Neural progenitor cell (in vitro differentiated cells): Measurements from ENCODE around the gene TFCP2.

Experiments used
- CTCF ChIP-seq: fragments of 200-600 bp; sonication (generic); IDR thresholded peaks from 2 replicates; pipeline ENCODE4 v1.5.1; 2017; ENCODE audit warnings: antibody characterized with exemption, mild to moderate bottlenecking
- EZH2 ChIP-seq: fragments of 200-600 bp; sonication (generic); IDR thresholded peaks from 2 replicates; pipeline ENCODE4 v1.6.1; 2017; ENCODE audit warnings: antibody characterized with exemption, mild to moderate bottlenecking, moderate library complexity
- EZH2phosphoT487 ChIP-seq: fragments of 200-600 bp; sonication (generic); IDR thresholded peaks from 2 replicates; pipeline ENCODE4 v1.6.1; 2017; ENCODE audit warnings: antibody characterized with exemption

DNA sequence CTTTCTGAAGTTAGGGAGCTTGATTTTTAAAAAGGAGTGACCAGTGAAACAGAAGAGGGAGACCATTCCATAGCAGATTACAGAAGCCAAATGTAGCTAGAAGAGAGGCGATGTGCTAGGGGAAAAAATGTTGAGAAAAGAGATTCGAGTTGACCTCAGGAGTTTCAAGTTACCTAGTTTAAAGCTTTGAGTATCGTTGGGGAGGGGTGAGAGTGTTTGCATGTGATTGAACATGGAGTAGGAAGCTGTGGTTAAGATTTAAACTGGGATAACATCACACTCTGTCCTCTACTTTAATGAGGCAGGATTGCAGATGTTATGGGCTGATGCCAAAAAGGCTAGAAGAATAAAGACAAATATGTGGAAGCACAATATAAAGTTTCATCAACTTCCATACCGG is 121.1 kb downstream of the TFCP2 start:
- TF ChIP-seq CTCF = no peak
- no peak for TF ChIP-seq EZH2
- TF ChIP-seq EZH2phosphoT487 = no peak
